ENCODE results near the gene TOM1L1. TPM values are rescaled to one million over a fixed set of nuclear protein-coding genes. Genes with fewer than 3 reads are reported as not detected.

TOM1L1 gene
- total RNA-seq, 2 experiments from 2014 or later = not detected

DNA sequence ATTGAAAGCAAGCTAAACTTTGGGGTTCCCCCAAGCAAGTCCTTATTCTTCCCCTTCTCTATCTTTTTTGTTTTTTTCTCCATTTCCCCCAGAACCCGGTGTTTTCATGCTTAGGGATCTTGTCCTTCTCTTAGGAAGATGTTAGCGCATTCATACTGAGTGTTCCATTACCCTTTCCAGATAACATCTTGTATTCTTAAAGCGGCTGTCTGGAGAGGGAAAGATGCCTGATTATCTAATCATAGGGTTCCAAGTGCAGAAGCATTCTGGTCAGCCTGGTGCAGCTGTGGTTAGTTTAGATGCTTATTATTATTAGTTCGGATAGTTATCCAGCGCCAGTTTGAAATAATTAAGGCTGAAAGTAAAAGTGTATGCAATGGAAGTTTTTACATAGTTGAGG, 2.0 kb downstream of the TOM1L1 start:
- Histone ChIP-seq H3K27me3 (ENCODE audit: control insufficient read depth in 1 of 2, insufficient read depth in 2 of 2, low read length in 2 of 2) (peaks cover 11 to 21% of the 10 kb centered on the region in 2 experiments), H3K9me3 (ENCODE audit: control insufficient read depth in 1 of 2, insufficient read depth in 1 of 2, low read length in 2 of 2) (no peaks in the 10 kb centered on the region), H3K27ac (ENCODE audit: low read depth in 1 of 2, low read length in 2 of 2) (no peak overlapping the region), H3K4me1 (ENCODE audit: insufficient read depth, low read length) (peaks cover 11% of the 10 kb centered on the region), H3K4me3 (ENCODE audit: low read length) (no peak overlapping the region), H3K36me3 (ENCODE audit: insufficient read depth, low read length) (no peaks in the 10 kb centered on the region)
- H3K4me1 Mint-ChIP-seq (ENCODE audit: low read depth) = peaks cover 8% of the 10 kb centered on the region
- ChIA-PET CTCF (no interaction called here), POLR2A (no interaction called here)
- intact Hi-C loops (cut with DNase I, micrococcal nuclease) = no loop called here
- TF ChIP-seq, protein P1, sequence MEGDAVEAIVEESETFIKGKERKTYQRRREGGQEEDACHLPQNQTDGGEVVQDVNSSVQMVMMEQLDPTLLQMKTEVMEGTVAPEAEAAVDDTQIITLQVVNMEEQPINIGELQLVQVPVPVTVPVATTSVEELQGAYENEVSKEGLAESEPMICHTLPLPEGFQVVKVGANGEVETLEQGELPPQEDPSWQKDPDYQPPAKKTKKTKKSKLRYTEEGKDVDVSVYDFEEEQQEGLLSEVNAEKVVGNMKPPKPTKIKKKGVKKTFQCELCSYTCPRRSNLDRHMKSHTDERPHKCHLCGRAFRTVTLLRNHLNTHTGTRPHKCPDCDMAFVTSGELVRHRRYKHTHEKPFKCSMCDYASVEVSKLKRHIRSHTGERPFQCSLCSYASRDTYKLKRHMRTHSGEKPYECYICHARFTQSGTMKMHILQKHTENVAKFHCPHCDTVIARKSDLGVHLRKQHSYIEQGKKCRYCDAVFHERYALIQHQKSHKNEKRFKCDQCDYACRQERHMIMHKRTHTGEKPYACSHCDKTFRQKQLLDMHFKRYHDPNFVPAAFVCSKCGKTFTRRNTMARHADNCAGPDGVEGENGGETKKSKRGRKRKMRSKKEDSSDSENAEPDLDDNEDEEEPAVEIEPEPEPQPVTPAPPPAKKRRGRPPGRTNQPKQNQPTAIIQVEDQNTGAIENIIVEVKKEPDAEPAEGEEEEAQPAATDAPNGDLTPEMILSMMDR (IDR thresholded peaks at IDR 0.05) = no peak
- H3K9me3 Mint-ChIP-seq = no peaks in the 10 kb centered on the region
- DNase-seq (no peak), ATAC-seq (ENCODE audit: poor library complexity) (no peak)
- no peak overlapping the region for H3K27ac Mint-ChIP-seq
- H3K36me3 Mint-ChIP-seq (ENCODE audit: low read depth) = no peaks in the 10 kb centered on the region
- H3K27me3 Mint-ChIP-seq = peaks cover 27% of the 10 kb centered on the region
- H3K4me3 Mint-ChIP-seq = no peak overlapping the region

DNA sequence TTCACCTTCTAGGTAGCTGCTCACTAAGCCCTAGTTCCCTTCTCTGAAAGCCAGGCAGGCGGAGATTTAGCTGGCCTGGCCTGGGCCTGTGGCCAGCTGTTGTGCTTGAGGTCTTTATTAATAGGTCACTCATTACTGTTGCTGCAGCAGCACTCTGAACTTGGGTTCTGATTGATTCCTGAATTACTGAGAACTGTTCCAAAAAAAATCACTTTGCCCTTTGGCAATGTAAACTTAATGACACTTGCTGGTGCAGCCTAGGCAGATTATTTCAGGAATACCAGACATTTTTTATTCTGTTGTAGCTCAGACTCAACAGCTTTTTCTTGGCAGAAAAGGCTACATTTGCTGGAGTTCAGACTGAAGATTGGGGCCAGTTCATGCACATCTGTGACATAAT, 2.7 kb downstream of the TOM1L1 start:
- H3K27ac Mint-ChIP-seq = no peak overlapping the region
- no peak overlapping the region for H3K4me3 Mint-ChIP-seq
- H3K36me3 Mint-ChIP-seq (ENCODE audit: low read depth) = no peaks in the 10 kb centered on the region
- peaks cover 23% of the 10 kb centered on the region for H3K27me3 Mint-ChIP-seq
- no peaks in the 10 kb centered on the region for H3K9me3 ChIP-seq (ENCODE audit: control insufficient read depth in 1 of 2, insufficient read depth in 1 of 2, low read length in 2 of 2)
- POLR2A ChIA-PET = no interaction called here
- intact Hi-C loops (cut with DNase I, micrococcal nuclease) = no loop called here
- peaks cover 11% of the 10 kb centered on the region for H3K4me1 ChIP-seq (ENCODE audit: insufficient read depth, low read length)
- H3K27me3 ChIP-seq (ENCODE audit: control insufficient read depth in 1 of 2, insufficient read depth in 2 of 2, low read length in 2 of 2) = peaks cover 11 to 16% of the 10 kb centered on the region in 2 experiments
- DNase-seq = no peak
- no peaks in the 10 kb centered on the region for H3K9me3 Mint-ChIP-seq
- peaks cover 8% of the 10 kb centered on the region for H3K4me1 Mint-ChIP-seq (ENCODE audit: low read depth)
- CTCF ChIA-PET = interaction anchor here (0.7 kb wide), 1 partner anchor 9 kb away, joined by 4 read pairs; no protein-coding TSS in a partner anchor
- no peaks in the 10 kb centered on the region for H3K36me3 ChIP-seq (ENCODE audit: insufficient read depth, low read length)
- H3K4me3 ChIP-seq (ENCODE audit: low read length) = no peak overlapping the region
- ATAC-seq (ENCODE audit: poor library complexity) = no peak
- H3K27ac ChIP-seq (ENCODE audit: low read depth in 1 of 2, low read length in 2 of 2) = no peak overlapping the region
- TF ChIP-seq, protein P1 (IDR thresholded peaks at IDR 0.05) = no peak

DNA sequence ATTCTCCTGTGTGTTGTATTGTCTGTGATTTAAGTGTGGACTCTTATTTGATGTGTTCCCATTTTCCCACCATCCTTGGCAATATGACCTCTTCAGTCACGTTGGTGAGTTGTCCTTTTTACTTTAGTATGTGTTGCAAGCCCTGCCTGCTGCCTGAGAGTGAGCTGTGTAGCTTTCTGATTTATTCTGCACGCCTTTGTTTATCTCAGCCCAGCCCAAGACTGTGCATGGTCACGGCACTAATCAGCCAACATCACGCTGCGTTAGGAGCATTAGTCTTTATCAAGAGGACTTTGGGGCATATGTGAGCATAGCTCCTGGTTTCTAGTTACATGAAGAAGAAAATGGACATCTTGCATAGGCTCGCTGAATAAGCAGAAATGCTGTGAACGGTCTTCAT, 6.0 kb downstream of the TOM1L1 start:
- no peak overlapping the region for H3K27ac ChIP-seq (ENCODE audit: low read depth in 1 of 2, low read length in 2 of 2)
- ATAC-seq (ENCODE audit: poor library complexity) (no peak), DNase-seq (no peak)
- Mint-ChIP-seq H3K4me1 (ENCODE audit: low read depth) (no peaks in the 10 kb centered on the region), H3K27ac (no peak overlapping the region), H3K27me3 (no peaks in the 10 kb centered on the region), H3K9me3 (no peaks in the 10 kb centered on the region), H3K36me3 (ENCODE audit: low read depth) (no peaks in the 10 kb centered on the region), H3K4me3 (no peak overlapping the region)
- no peak overlapping the region for H3K4me3 ChIP-seq (ENCODE audit: low read length)
- H3K27me3 ChIP-seq (ENCODE audit: control insufficient read depth in 1 of 2, insufficient read depth in 2 of 2, low read length in 2 of 2) = no peaks in the 10 kb centered on the region
- H3K4me1 ChIP-seq (ENCODE audit: insufficient read depth, low read length) = no peaks in the 10 kb centered on the region
- ChIA-PET POLR2A (no interaction called here), CTCF (no interaction called here)
- H3K9me3 ChIP-seq (ENCODE audit: control insufficient read depth in 1 of 2, insufficient read depth in 1 of 2, low read length in 2 of 2) = no peaks in the 10 kb centered on the region
- H3K36me3 ChIP-seq (ENCODE audit: insufficient read depth, low read length) = no peaks in the 10 kb centered on the region
- TF ChIP-seq, protein P1 (IDR thresholded peaks at IDR 0.05) = no peak
- intact Hi-C loops (cut with DNase I, micrococcal nuclease) = no loop called here
